SK-N-SH (cell line): Measurements from ENCODE around the gene EPHX1. TPM values are rescaled to one million over a fixed set of nuclear protein-coding genes. Genes with fewer than 3 reads are reported as not detected.
"Not testable (repeated sequence)": the region's sequence is repeated elsewhere in the genome, so short reads cannot be mapped to it uniquely, and the experiment has no call there.

Experiments used
- CTCF ChIA-PET: fragments of 300-600, 350-600 bp; formaldehyde crosslinking; extraction: SDS; loops from one replicate; lab custom pipeline; 2021; lab: Yijun Ruan, JAX
- POLR2A ChIA-PET: fragments of 350-600 bp; sonication (Branson Sonifier 250); formaldehyde crosslinking; extraction: SDS; loops from one replicate; lab custom pipeline; 2020; ENCODE audit warnings: antibody characterized with exemption, inconsistent platforms; lab: Yijun Ruan, JAX
- DNase-seq: peaks from one replicate; pipeline ENCODE4 v3.0.0; 2012
- H2AFZ ChIP-seq: fragments of 200-600 bp; sonication (generic); 2 replicates; pipeline ENCODE4 v1.8.1; 2016; ENCODE audit warnings: antibody characterized with exemption, mild to moderate bottlenecking, low read depth
- H3F3A ChIP-seq: fragments of 200-600 bp; sonication (generic); replicated peaks from 2 replicates; pipeline ENCODE3; 2016; ENCODE audit warnings: antibody characterized with exemption, mild to moderate bottlenecking; ENCODE audit not compliant: insufficient read depth
- H3K27ac ChIP-seq, 2 experiments: fragments of 200-500 bp in 1 of 2; fragments of 200-600 bp in 1 of 2; sonication (Bioruptor generic) in 1 of 2; sonication (generic), shearing (Covaris generic) in 1 of 2; 2 replicates each; pipeline versions ENCODE4 v1.5.1 to v1.6.1; 2014 to 2016; ENCODE audit warnings: low read depth in 2 of 2, inconsistent platforms in 1 of 2, low read length in 1 of 2, mild to moderate bottlenecking in 1 of 2, mixed read lengths in 1 of 2
- H3K27me3 ChIP-seq: fragments of 200-600 bp; sonication (generic), shearing (Covaris generic); 2 replicates; pipeline ENCODE4 v1.6.1; 2016; ENCODE audit warnings: mixed run types; ENCODE audit not compliant: insufficient read depth
- H3K36me3 ChIP-seq, 2 experiments: fragments of 200-500 bp in 1 of 2; fragments of 200-600 bp in 1 of 2; sonication (Bioruptor generic) in 1 of 2; sonication (generic) in 1 of 2; replicated peaks in 1 of 2; 2 replicates each; pipeline versions ENCODE3 to v1.5.1; 2014 to 2016; ENCODE audit warnings: low read length in 1 of 2, mild to moderate bottlenecking in 1 of 2; ENCODE audit not compliant: insufficient read depth in 2 of 2, control insufficient read depth in 1 of 2
- H3K4me1 ChIP-seq, 2 experiments: fragments of 200-500 bp in 1 of 2; fragments of 200-600 bp in 1 of 2; sonication (Bioruptor generic) in 1 of 2; sonication (generic), shearing (Covaris generic) in 1 of 2; 2 replicates each; pipeline versions ENCODE4 v1.5.1 to v1.6.1; 2014 to 2016; ENCODE audit warnings: low read depth in 1 of 2, low read length in 1 of 2, mixed run types in 1 of 2; ENCODE audit not compliant: insufficient read depth in 2 of 2, control insufficient read depth in 1 of 2
- H3K4me2 ChIP-seq: fragments of 200-600 bp; sonication (generic), shearing (Covaris generic); 2 replicates; pipeline ENCODE4 v1.6.1; 2017; ENCODE audit warnings: mixed run types
- H3K4me3 ChIP-seq, 2 experiments: fragments of 200-500 bp in 1 of 2; fragments of 200-600 bp in 1 of 2; sonication (Bioruptor generic) in 1 of 2; sonication (generic), shearing (Covaris generic) in 1 of 2; 2 replicates each; pipeline versions ENCODE4 v1.5.1 to v1.8.1; 2014 to 2016; ENCODE audit warnings: low read depth in 2 of 2, inconsistent platforms in 1 of 2, low read length in 1 of 2, mild to moderate bottlenecking in 1 of 2, mixed read lengths in 1 of 2, moderate library complexity in 1 of 2
- H3K79me2 ChIP-seq: fragments of 200-600 bp; sonication (generic); 2 replicates; pipeline ENCODE4 v1.8.1; 2017; ENCODE audit warnings: mild to moderate bottlenecking; ENCODE audit not compliant: insufficient read depth
- H3K9ac ChIP-seq: fragments of 200-600 bp; sonication (generic); 2 replicates; pipeline ENCODE4 v1.6.1; 2017; ENCODE audit warnings: mixed run types
- H3K9me2 ChIP-seq: fragments of 200-600 bp; sonication (generic); 2 replicates; pipeline ENCODE4 v1.6.1; 2017; ENCODE audit warnings: mixed run types
- H3K9me3 ChIP-seq: fragments of 200-600 bp; sonication (generic); 2 replicates; pipeline ENCODE4 v1.6.1; 2017; ENCODE audit warnings: mixed run types, mild to moderate bottlenecking, moderate library complexity
- H4K20me1 ChIP-seq: fragments of 200-600 bp; sonication (generic); 2 replicates; pipeline ENCODE4 v1.6.1; 2017; ENCODE audit warnings: mild to moderate bottlenecking, mixed run types; ENCODE audit not compliant: insufficient read depth
- EP300 ChIP-seq, 2 experiments: IDR thresholded peaks; 2 replicates each; pipeline versions ENCODE4 v1.4.0 to v1.6.1; 2012; ENCODE audit warnings: borderline replicate concordance in 1 of 2, low read depth in 1 of 2, low read length in 1 of 2
- EZH2phosphoT487 ChIP-seq: fragments of 200-600 bp; sonication (generic); IDR thresholded peaks from 2 replicates; pipeline ENCODE4 v1.6.1; 2017; ENCODE audit warnings: low read depth, mixed run types, mild to moderate bottlenecking, antibody characterized with exemption, moderate library complexity, borderline replicate concordance
- FOSL2 ChIP-seq: IDR thresholded peaks from 2 replicates; pipeline ENCODE4 v1.4.0; 2012; ENCODE audit warnings: low read depth, mild to moderate bottlenecking, moderate library complexity, borderline replicate concordance
- FOXM1 ChIP-seq: IDR thresholded peaks from 2 replicates; pipeline ENCODE4 v1.4.0; 2012; ENCODE audit warnings: low read depth, mild to moderate bottlenecking
- GABPA ChIP-seq: IDR thresholded peaks from 2 replicates; pipeline ENCODE4 v1.4.0; 2012; ENCODE audit warnings: low read depth, mild to moderate bottlenecking
- IRF3 ChIP-seq: fragments of 150-350 bp; IDR thresholded peaks from 2 replicates; pipeline ENCODE4 v1.6.1; 2016; ENCODE audit warnings: mild to moderate bottlenecking, low read depth, low read length
- MEF2A ChIP-seq: IDR thresholded peaks from 2 replicates; pipeline ENCODE4 v1.4.0; 2012; ENCODE audit warnings: low read depth, borderline replicate concordance
- POLR2AphosphoS5 ChIP-seq: IDR thresholded peaks from 2 replicates; pipeline ENCODE4 v1.6.1; 2012; ENCODE audit warnings: low read depth, low read length
- RCOR1 ChIP-seq: fragments of 150-350 bp; IDR thresholded peaks from 2 replicates; pipeline ENCODE4 v1.6.1; 2017; ENCODE audit warnings: antibody characterized with exemption, low read length
- REST ChIP-seq: IDR thresholded peaks from 2 replicates; pipeline ENCODE4 v1.6.1; 2012; ENCODE audit warnings: mild to moderate bottlenecking, low read depth, low read length, moderate library complexity
- SMC3 ChIP-seq: IDR thresholded peaks from 2 replicates; pipeline ENCODE4 v1.6.1; 2012; ENCODE audit warnings: low read depth, low read length, improper control_type of control experiment
- TCF12 ChIP-seq: IDR thresholded peaks from 2 replicates; pipeline ENCODE4 v1.4.0; 2012
- YY1 ChIP-seq: IDR thresholded peaks from 2 replicates; pipeline ENCODE4 v1.4.0; 2012; ENCODE audit warnings: low read depth, mild to moderate bottlenecking
- ZBTB33 ChIP-seq: IDR thresholded peaks from 2 replicates; pipeline ENCODE4 v1.4.0; 2012; ENCODE audit warnings: low read depth, borderline replicate concordance
- WGBS: methylation state at CpG from one replicate; pipeline ENCODE4 v1.1.6; 2017; ENCODE audit warnings: low lambda C conversion rate; 5-methylcytosine and 5-hydroxymethylcytosine counted together
- polyA plus RNA-seq, 3 experiments: library from polyadenylated mRNA; depleted of rRNA; stranded (reverse); fragments of >200 nt; gene quantifications; 2 replicates each; pipeline ENCODE4 v1.2.3, GENCODE V29; 2012

EPHX1 gene
- polyA plus RNA-seq, 1 of the 3 experiments (the other 2 are of a cell fraction): 45.7 TPM

GRCh38 chr1:225778337-225778669 lies 31.6 kb upstream of the EPHX1 start:
- Histone ChIP-seq H3F3A (peaks cover 28% of the 10 kb centered on the region), H3K4me1 (peaks cover 11 to 19% of the 10 kb centered on the region in 2 experiments; a peak in 3 of 4 replicates), H3K9me3 (no peaks in the 10 kb centered on the region), H3K4me3 (peak overlapping the region; percentile 81 to 88), H3K4me2 (peak overlapping the region; percentile 82), H4K20me1 (peaks cover 42% of the 10 kb centered on the region), H3K27ac (peak overlapping the region; percentile 95 to 96), H3K9ac (peak overlapping the region; percentile 98), H3K36me3 (peaks cover 4 to 21% of the 10 kb centered on the region in 2 experiments), H3K9me2 (no peaks in the 10 kb centered on the region), H3K79me2 (peaks cover 56% of the 10 kb centered on the region), H3K27me3 (no peaks in the 10 kb centered on the region), H2AFZ (peak overlapping the region; percentile 57; the same call in 1 of the 2 replicates)
- 0% methylated on average over 3 of the region's 3 CpGs for WGBS
- POLR2A ChIA-PET: interaction anchor here (0.9 to 1.9 kb wide), 9 partner anchors 9 to 284 kb away, joined by 3 to 14 read pairs (median 5); partner anchors contain the start of genes ENAH, EPHX1, H3-3A and SDE2
- TF ChIP-seq SMC3 (no peak), POLR2AphosphoS5 (0 out of 2 replicates have a peak, but pooled peaks have one; percentile 2)
- no peak for DNase-seq
- CTCF ChIA-PET: interaction anchor here (0.7 to 18.9 kb wide), 27 partner anchors 9 to 321 kb away, joined by 3 to 473 read pairs (median 7); partner anchors contain the start of genes ENAH, EPHX1, PYCR2 and TMEM63A

- peak overlapping the region; percentile 81 to 88 for H3K4me3 ChIP-seq
- H3K9me3 ChIP-seq, POLR2A ChIA-PET, DNase-seq, H2AFZ ChIP-seq, H3K9me2 ChIP-seq, H3K27me3 ChIP-seq: not testable (repeated sequence)
- H4K20me1 ChIP-seq: peaks cover 49% of the 10 kb centered on the region
- peaks cover 31% of the 10 kb centered on the region for H3F3A ChIP-seq
- H3K79me2 ChIP-seq: peaks cover 64% of the 10 kb centered on the region
- CTCF ChIA-PET: interaction anchor here (0.9 to 18.9 kb wide), 10 partner anchors 33 to 318 kb away, joined by 3 to 473 read pairs (median 8); no protein-coding TSS in a partner anchor
- peaks cover 11 to 19% of the 10 kb centered on the region in 2 experiments; a peak in 3 of 4 replicates for H3K4me1 ChIP-seq
- peak overlapping the region; percentile 82 for H3K4me2 ChIP-seq
- H3K9ac ChIP-seq: peak overlapping the region; percentile 98
- WGBS: 21% methylated on average over 13 of the region's 13 CpGs
- H3K36me3 ChIP-seq: peaks cover 12 to 28% of the 10 kb centered on the region in 2 experiments
- peak overlapping the region in 1 of 2 experiments; percentile 96; a peak in 3 of 4 replicates for H3K27ac ChIP-seq
Measured at GRCh38 chr1:225779165-225779564, 30.8 kb upstream of the EPHX1 start.

GRCh38 chr1:225780134-225780533 lies 29.8 kb upstream of the EPHX1 start:
- Histone ChIP-seq H3F3A (peaks cover 31% of the 10 kb centered on the region), H3K9me2 (no peaks in the 10 kb centered on the region), H4K20me1 (peaks cover 49% of the 10 kb centered on the region), H3K36me3 (peaks cover 12 to 32% of the 10 kb centered on the region in 2 experiments), H3K27ac (no peak overlapping the region), H3K27me3 (no peaks in the 10 kb centered on the region)
- no peak for DNase-seq
- POLR2A ChIA-PET: no interaction called here
- TF ChIP-seq ZBTB33 (no peak), REST (no peak), RCOR1 (no peak), MEF2A (no peak), IRF3 (no peak), EP300 (IDR thresholded peaks at IDR 0.05; ENCODE audit: borderline replicate concordance in 1 of 2, low read depth in 1 of 2, low read length in 1 of 2) (no peak), FOSL2 (no peak), EZH2phosphoT487 (no peak), GABPA (no peak), TCF12 (no peak), YY1 (no peak), FOXM1 (no peak)
- TF ChIP-seq, all 33 proteins: peak for 0
- H2AFZ ChIP-seq: no peak overlapping the region
- CTCF ChIA-PET: interaction anchor here (0.6 to 18.9 kb wide), 7 partner anchors 29 to 300 kb away, joined by 3 to 473 read pairs (median 4); partner anchors contain the start of gene PYCR2
- no peak overlapping the region for H3K9ac ChIP-seq
- H3K4me1 ChIP-seq: peaks cover 11 to 19% of the 10 kb centered on the region in 2 experiments; a peak in 3 of 4 replicates
- WGBS: 91% methylated on average over 5 of the region's 5 CpGs
- peaks cover 74% of the 10 kb centered on the region for H3K79me2 ChIP-seq
- no peak overlapping the region for H3K4me3 ChIP-seq
- peak overlapping the region; percentile 82 for H3K4me2 ChIP-seq
- H3K9me3 ChIP-seq: no peaks in the 10 kb centered on the region
